PC-3 (cell line): ENCODE results near the gene KLHL34. TPM values are rescaled to one million over a fixed set of nuclear protein-coding genes. Genes with fewer than 3 reads are reported as not detected.
A peak's percentile ranks its signal among the peaks of the same experiment; 100 is the strongest.

Experiments used
- ATAC-seq: fragments of 200-7000 bp; cut with Tn5 transposase; 2 replicates; pipeline ENCODE4 v1.9.1; 2020; ENCODE audit warnings: mild to moderate bottlenecking, moderate library complexity
- BruUV-seq: library from RNA; stranded (reverse); fragments of 400-500 nt; replicated peaks from 2 replicates; lab custom pipeline; 2021; lab: Mats Ljungman, UMichigan
- CTCF ChIA-PET: fragments of 300-600 bp; sonication (Branson Sonifier 250); formaldehyde crosslinking; loops from one replicate; lab custom pipeline; 2022; ENCODE audit warnings: antibody characterized with exemption; lab: Charles Lee
- POLR2A ChIA-PET: fragments of 300-600 bp; sonication (Branson Sonifier 250); formaldehyde crosslinking; loops from one replicate; lab custom pipeline; 2022; ENCODE audit warnings: antibody characterized with exemption; ENCODE audit not compliant: unreplicated experiment; lab: Charles Lee
- DNase-seq: peaks from one replicate; pipeline ENCODE4 v3.0.0-alpha.2; 2015
- H2AFZ ChIP-seq: fragments of 300-600 bp; sonication (generic); 2 replicates; pipeline ENCODE4 v1.6.0; 2016; ENCODE audit warnings: antibody characterized with exemption, low read length
- H3F3A ChIP-seq: fragments of 300-600 bp; sonication (generic); one replicate; pipeline ENCODE4 v1.6.0; 2017; ENCODE audit warnings: antibody characterized with exemption, low read length, control low read depth, mild to moderate bottlenecking; ENCODE audit not compliant: unreplicated experiment
- H3K27ac ChIP-seq: fragments of 300-600 bp; sonication (generic); 2 replicates; pipeline ENCODE4 v1.5.1; 2016; ENCODE audit warnings: mild to moderate bottlenecking, low read length
- H3K27me3 ChIP-seq: fragments of 300-600 bp; sonication (generic); 2 replicates; pipeline ENCODE4 v1.6.1; 2016; ENCODE audit warnings: low read length, mixed read lengths
- H3K36me3 ChIP-seq: fragments of 300-600 bp; sonication (generic); 2 replicates; pipeline ENCODE4 v1.6.1; 2016; ENCODE audit warnings: low read depth, mixed run types, low read length, mixed read lengths
- H3K4me1 ChIP-seq: fragments of 300-600 bp; sonication (generic); 2 replicates; pipeline ENCODE4 v1.5.1; 2016; ENCODE audit warnings: low read length; ENCODE audit not compliant: insufficient read depth
- H3K4me2 ChIP-seq: fragments of 300-600 bp; sonication (generic); 2 replicates; pipeline ENCODE4 v1.6.0; 2016; ENCODE audit warnings: low read length
- H3K4me3 ChIP-seq: fragments of 300-600 bp; sonication (generic); 2 replicates; pipeline ENCODE4 v1.5.1; 2016; ENCODE audit warnings: mild to moderate bottlenecking, low read length, mixed read lengths
- H3K79me2 ChIP-seq: fragments of 300-600 bp; sonication (generic); 2 replicates; pipeline ENCODE4 v1.6.1; 2017; ENCODE audit warnings: low read length, mixed read lengths
- H3K9ac ChIP-seq: fragments of 300-600 bp; sonication (generic); 2 replicates; pipeline ENCODE4 v1.6.0; 2016; ENCODE audit warnings: mild to moderate bottlenecking, low read length
- H3K9me2 ChIP-seq: fragments of 300-600 bp; sonication (generic); replicated peaks from 2 replicates; pipeline ENCODE4 v1.6.1; 2016; ENCODE audit warnings: mixed run types, low read length, mixed read lengths
- H3K9me3 ChIP-seq: fragments of 300-600 bp; sonication (generic); 2 replicates; pipeline ENCODE4 v1.6.1; 2016; ENCODE audit warnings: low read length, mixed read lengths
- H4K20me1 ChIP-seq: fragments of 300-600 bp; sonication (generic); 2 replicates; pipeline ENCODE4 v1.6.1; 2016; ENCODE audit warnings: low read length, mixed read lengths
- EZH2 ChIP-seq: fragments of 300-600 bp; sonication (generic); IDR thresholded peaks from one replicate; pipeline ENCODE4 v1.6.1; 2017; ENCODE audit warnings: antibody characterized with exemption, mild to moderate bottlenecking, low read length; ENCODE audit not compliant: unreplicated experiment
- EZH2phosphoT487 ChIP-seq: fragments of 300-600 bp; sonication (generic); IDR thresholded peaks from 2 replicates; pipeline ENCODE4 v1.6.1; 2018; ENCODE audit warnings: mild to moderate bottlenecking, antibody characterized with exemption, low read length, borderline replicate concordance
- intact Hi-C: fragments of 100-400 bp; cut with micrococcal nuclease; formaldehyde crosslinking; loops from 2 replicates; pipeline ENCODE4 v1.9.0; 2023
- total RNA-seq: library from RNA; depleted of rRNA; stranded (reverse); fragments of >200 nt; gene quantifications from 2 replicates; pipeline ENCODE4 v1.2.3, GENCODE V29; 2014; rRNA removed
- TF ChIP-seq, protein P1 (sequence below): fragments of 300-600 bp; sonication (generic); conservative IDR thresholded peaks from 2 replicates; pipeline ENCODE4 v1.5.1; 2017; ENCODE audit warnings: antibody characterized with exemption, low read depth, mild to moderate bottlenecking, low read length

Gene KLHL34
- total RNA-seq, 1 experiment from 2014 or later: not detected

DNA sequence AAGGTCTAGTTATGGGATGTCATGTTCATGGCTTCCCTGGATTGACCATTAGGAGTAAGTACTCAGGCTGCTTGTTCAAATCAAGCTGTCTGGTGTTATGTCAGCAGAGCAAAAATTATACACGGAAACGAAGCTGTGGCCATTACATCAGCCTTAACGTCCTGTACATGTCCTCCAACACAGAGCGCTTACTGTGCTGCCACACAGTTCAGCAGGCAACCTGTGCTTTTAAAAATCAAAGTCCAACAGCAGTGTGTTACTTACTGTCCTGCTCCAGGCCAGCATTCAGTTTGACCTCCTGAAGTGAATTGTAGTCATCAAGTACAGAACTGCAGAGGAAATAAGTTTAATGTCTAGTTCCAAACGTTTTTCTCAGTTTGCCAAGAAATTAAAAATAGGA lies 46.0 kb downstream of the KLHL34 start:
- Histone ChIP-seq H3K9ac (no peak overlapping the region), H3K79me2 (no peaks in the 10 kb centered on the region), H3K4me2 (no peak overlapping the region), H3K27ac (no peak overlapping the region), H3K36me3 (no peaks in the 10 kb centered on the region), H3K4me1 (no peaks in the 10 kb centered on the region), H3K27me3 (no peaks in the 10 kb centered on the region), H3K9me2 (no peaks in the 10 kb centered on the region), H4K20me1 (no peaks in the 10 kb centered on the region), H2AFZ (no peak overlapping the region), H3K9me3 (no peaks in the 10 kb centered on the region), H3F3A (no peaks in the 10 kb centered on the region), H3K4me3 (no peak overlapping the region)
- no peak for DNase-seq
- no peak for ATAC-seq
- ChIA-PET POLR2A (no interaction called here), CTCF (no interaction called here)
- no TSS peak for BruUV-seq
- TF ChIP-seq, protein P1, sequence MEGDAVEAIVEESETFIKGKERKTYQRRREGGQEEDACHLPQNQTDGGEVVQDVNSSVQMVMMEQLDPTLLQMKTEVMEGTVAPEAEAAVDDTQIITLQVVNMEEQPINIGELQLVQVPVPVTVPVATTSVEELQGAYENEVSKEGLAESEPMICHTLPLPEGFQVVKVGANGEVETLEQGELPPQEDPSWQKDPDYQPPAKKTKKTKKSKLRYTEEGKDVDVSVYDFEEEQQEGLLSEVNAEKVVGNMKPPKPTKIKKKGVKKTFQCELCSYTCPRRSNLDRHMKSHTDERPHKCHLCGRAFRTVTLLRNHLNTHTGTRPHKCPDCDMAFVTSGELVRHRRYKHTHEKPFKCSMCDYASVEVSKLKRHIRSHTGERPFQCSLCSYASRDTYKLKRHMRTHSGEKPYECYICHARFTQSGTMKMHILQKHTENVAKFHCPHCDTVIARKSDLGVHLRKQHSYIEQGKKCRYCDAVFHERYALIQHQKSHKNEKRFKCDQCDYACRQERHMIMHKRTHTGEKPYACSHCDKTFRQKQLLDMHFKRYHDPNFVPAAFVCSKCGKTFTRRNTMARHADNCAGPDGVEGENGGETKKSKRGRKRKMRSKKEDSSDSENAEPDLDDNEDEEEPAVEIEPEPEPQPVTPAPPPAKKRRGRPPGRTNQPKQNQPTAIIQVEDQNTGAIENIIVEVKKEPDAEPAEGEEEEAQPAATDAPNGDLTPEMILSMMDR: no peak
- TF ChIP-seq EZH2phosphoT487: no peak
- no peak for TF ChIP-seq EZH2
- intact Hi-C loops: no loop called here

DNA sequence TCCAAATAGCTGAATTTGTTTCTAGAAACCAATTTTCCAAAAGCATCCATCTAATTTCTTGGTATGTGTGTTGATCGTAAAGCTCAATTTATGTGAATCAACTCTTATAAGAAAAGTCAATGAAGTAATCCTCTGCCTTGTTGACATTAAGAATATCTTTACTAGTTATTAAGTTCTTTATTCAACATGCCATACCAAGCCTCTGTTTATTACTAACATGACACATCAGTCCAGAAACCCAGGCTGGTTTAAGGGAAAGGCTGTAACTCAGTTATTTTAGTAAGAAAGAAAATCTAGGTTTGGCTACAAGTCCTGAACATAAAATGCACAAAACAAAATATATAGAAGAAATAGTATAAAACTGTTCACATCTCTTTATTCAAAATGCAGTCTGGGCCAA lies 48.0 kb downstream of the KLHL34 start:
- ChIA-PET CTCF (no interaction called here), POLR2A (no interaction called here)
- Histone ChIP-seq H3K9me2 (no peaks in the 10 kb centered on the region), H3K4me3 (no peak overlapping the region), H3K79me2 (no peaks in the 10 kb centered on the region), H3K4me1 (no peaks in the 10 kb centered on the region), H3K4me2 (no peak overlapping the region), H3K9me3 (no peaks in the 10 kb centered on the region), H3K27ac (no peak overlapping the region), H2AFZ (no peak overlapping the region), H3K9ac (no peak overlapping the region), H3K27me3 (no peaks in the 10 kb centered on the region), H4K20me1 (no peaks in the 10 kb centered on the region), H3K36me3 (no peaks in the 10 kb centered on the region), H3F3A (no peaks in the 10 kb centered on the region)
- no TSS peak for BruUV-seq
- ATAC-seq (peak; percentile 37; the same call in 1 of the 2 replicates), DNase-seq (peak; percentile 2)
- TF ChIP-seq, protein P1: no peak
- intact Hi-C loops: no loop called here

DNA sequence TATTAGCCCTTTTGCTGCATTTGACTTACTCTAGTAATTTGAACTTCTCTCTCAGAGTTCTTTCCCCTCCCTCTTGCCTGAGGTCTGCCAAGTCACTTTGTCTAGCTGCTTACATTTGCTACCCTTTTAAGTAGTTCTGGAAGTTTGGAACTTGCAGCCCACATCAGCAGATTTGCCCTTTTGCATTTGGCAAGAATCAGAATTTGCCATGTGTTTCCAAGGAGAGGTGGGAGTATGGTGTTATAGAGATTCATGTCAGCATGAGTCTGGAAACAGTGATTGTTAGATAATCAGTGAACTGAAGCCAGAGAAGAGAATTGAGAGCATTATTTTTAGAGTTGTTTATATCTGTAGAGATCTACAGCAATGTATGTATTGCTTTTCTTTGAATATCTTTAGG lies 52.1 kb downstream of the KLHL34 start:
- no TSS peak for BruUV-seq
- H3K4me3 ChIP-seq: no peak overlapping the region
- intact Hi-C loops: no loop called here

More for the DNA sequence above, 52.1 kb downstream of the KLHL34 start:
- Histone ChIP-seq H3K9me2 (no peaks in the 10 kb centered on the region), H3K79me2 (no peaks in the 10 kb centered on the region), H3K4me1 (no peaks in the 10 kb centered on the region), H3K9me3 (no peaks in the 10 kb centered on the region), H3F3A (no peaks in the 10 kb centered on the region), H3K4me2 (no peak overlapping the region), H3K27me3 (no peaks in the 10 kb centered on the region), H2AFZ (no peak overlapping the region), H4K20me1 (no peaks in the 10 kb centered on the region), H3K9ac (no peak overlapping the region), H3K36me3 (no peaks in the 10 kb centered on the region), H3K27ac (no peak overlapping the region)
- ChIA-PET POLR2A (no interaction called here), CTCF (no interaction called here)
- TF ChIP-seq EZH2: no peak
- TF ChIP-seq EZH2phosphoT487: no peak
- TF ChIP-seq, protein P1: no peak
- no peak for DNase-seq
- no peak for ATAC-seq

Other genes with a start within 250 kb of the KLHL34 start
- not detected in 2 replicates for gene SMPX, start 99.8 kb upstream of the KLHL34 start, total RNA-seq
- 5.8 and 9.7 TPM in 2 replicates for gene MBTPS2, start 181.3 kb upstream of the KLHL34 start, total RNA-seq
- gene YY2, start 197.7 kb upstream of the KLHL34 start, total RNA-seq: 2.3 and 4.4 TPM in 2 replicates